Stimulated activated CD8-positive, alpha-beta memory T cell treated with anti-CD3 and anti-CD28 coated beads, Interleukin-2, amount 100 ng/mL, for 48 hours (primary cell): Measurements from ENCODE around the gene FOXD4L4.
"Not testable (repeated sequence)": the region's sequence is repeated elsewhere in the genome, so short reads cannot be mapped to it uniquely, and the experiment has no call there.

Source experiments
- DNase-seq, 2 donors: peaks; one replicate each; pipeline ENCODE4 v3.0.0-alpha.2; 2020; ENCODE audit warnings: low read depth in 2 of 2

The FOXD4L4 gene

DNA sequence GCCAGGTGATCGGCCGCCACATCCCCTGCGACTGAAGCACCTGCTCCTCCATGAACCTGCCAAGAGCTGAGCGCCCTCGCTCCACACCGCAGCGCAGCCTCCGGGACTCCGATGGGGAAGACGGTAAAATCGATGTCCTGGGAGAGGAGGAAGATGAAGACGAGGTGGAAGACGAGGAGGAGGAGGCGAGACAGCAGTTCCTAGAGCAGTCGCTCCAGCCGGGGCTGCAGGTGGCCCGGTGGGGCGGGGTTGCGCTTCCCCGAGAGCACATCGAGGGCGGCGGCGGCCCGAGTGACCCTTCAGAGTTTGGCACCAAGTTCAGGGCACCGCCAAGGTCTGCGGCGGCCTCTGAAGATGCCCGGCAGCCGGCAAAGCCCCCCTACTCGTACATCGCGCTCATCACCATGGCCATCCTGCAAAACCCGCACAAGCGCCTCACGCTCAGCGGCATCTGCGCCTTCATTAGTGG lies at the start of gene FOXD4L4:
Gene FOXD4L4, plus strand, starts transcription at position 51 of the 469 bp plus-strand sequence. Its CDS starts 0 bp downstream, at position 51.
- DNase-seq, result not testable (repeated sequence)

DNA sequence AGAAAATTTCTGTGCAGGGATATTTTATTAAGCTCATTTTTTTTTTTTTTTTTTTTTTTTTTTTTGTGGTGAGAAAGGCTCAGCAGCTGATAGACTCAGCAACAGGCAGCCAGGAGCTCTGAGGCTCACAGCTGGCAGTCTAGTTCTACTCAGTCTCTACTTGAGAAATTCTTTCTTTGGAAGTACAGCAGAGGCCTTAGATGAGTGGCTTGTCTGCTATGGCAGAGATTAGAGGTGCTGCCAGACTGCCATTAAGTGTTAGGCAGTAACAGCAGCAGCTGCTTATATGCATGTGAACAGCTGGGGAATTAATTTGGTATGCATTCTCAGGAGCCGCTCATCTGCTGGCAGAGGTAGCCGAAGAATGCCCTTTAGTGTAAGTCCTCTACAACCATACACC lies 33.4 kb upstream of the FOXD4L4 start:
- DNase-seq, result not testable (repeated sequence)

DNA sequence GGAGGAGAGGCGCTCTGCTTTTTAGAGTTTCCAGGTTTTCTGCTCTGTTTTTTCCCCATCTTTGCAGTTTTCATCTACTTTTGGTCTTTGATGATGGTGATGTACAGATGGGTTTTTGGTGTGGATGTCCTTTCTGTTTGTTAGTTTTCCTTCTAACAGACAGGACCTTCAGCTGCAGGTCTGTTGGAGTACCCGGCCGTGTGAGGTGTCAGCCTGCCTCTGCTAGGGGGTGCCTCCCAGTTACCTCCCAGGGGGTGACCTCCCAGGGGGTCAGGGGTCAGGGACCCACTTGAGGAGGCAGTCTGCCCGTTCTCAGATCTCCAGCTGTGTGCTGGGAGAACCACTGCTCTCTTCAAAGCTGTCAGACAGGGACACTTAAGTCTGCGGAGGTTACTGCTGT lies 22.5 kb upstream of the FOXD4L4 start:
- not testable (repeated sequence) for DNase-seq

DNA sequence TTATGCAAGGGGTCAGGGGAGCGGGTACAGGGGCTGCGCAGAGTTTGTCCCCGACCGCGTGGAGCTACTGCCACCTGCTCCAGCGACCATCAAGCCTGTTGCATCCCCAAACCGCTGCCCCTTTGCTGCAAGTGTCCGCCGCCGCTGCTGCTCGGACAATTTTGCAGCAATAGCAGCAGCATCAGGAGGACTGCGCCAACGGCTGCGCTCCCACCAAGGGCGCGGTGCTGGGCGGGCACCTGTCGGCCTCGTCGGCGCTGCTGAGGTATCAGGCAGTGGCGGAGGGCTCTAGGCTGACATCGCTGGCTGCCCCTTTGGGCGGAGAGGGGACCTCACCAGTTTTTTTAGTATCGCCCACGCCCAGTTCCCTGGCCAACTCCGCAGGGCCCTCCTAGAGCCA lies 1.2 kb downstream of the FOXD4L4 start:
- DNase-seq, result not testable (repeated sequence)
